HEK293T (cell line): ENCODE measurements around the gene ACTN4.

ENCODE experiments used
- CTCF ChIA-PET: fragments of 350-600 bp; formaldehyde crosslinking; extraction: SDS; loops from one replicate; lab custom pipeline; 2021; ENCODE audit warnings: antibody characterized with exemption, inconsistent platforms; lab: Yijun Ruan, JAX
- POLR2A ChIA-PET: fragments of 350-600 bp; formaldehyde crosslinking; extraction: SDS; loops from one replicate; lab custom pipeline; 2020; ENCODE audit warnings: antibody characterized with exemption, inconsistent platforms; lab: Yijun Ruan, JAX
- DNase-seq: peaks from one replicate; pipeline ENCODE4 v3.0.0; 2012; ENCODE audit warnings: mixed read lengths; ENCODE audit errors: extremely low spot score
- ARNT ChIP-seq: fragments of 450-650 bp; IDR thresholded peaks from 2 replicates; pipeline ENCODE4 v1.6.1; 2017; ENCODE audit warnings: mild to moderate bottlenecking
- BHLHE40 ChIP-seq: fragments of 450-650 bp; IDR thresholded peaks from 2 replicates; pipeline ENCODE4 v1.6.1; 2016; ENCODE audit warnings: mild to moderate bottlenecking, moderate library complexity, borderline replicate concordance
- CTBP1 ChIP-seq: fragments of 450-650 bp; IDR thresholded peaks from 2 replicates; pipeline ENCODE4 v1.6.1; 2016; ENCODE audit warnings: borderline replicate concordance
- ELF4 ChIP-seq: fragments of 450-650 bp; IDR thresholded peaks from 2 replicates; pipeline ENCODE4 v1.6.1; 2017; ENCODE audit warnings: antibody characterized with exemption
- FOXA1 ChIP-seq: fragments of 450-650 bp; IDR thresholded peaks from 2 replicates; pipeline ENCODE4 v1.6.1; 2016; ENCODE audit warnings: mild to moderate bottlenecking
- FOXK2 ChIP-seq: fragments of 450-650 bp; IDR thresholded peaks from 2 replicates; pipeline ENCODE4 v1.6.1; 2016; ENCODE audit warnings: mild to moderate bottlenecking
- FOXM1 ChIP-seq: fragments of 450-650 bp; IDR thresholded peaks from 2 replicates; pipeline ENCODE4 v1.6.1; 2017; ENCODE audit warnings: mild to moderate bottlenecking, borderline replicate concordance
- HDGF ChIP-seq: fragments of 450-650 bp; IDR thresholded peaks from 2 replicates; pipeline ENCODE4 v1.6.1; 2017; ENCODE audit warnings: antibody characterized with exemption, borderline replicate concordance
- L3MBTL2 ChIP-seq: fragments of 450-650 bp; conservative IDR thresholded peaks from 2 replicates; pipeline ENCODE4 v1.6.1; 2016; ENCODE audit warnings: mild to moderate bottlenecking
- LEF1 ChIP-seq: fragments of 450-650 bp; IDR thresholded peaks from 2 replicates; pipeline ENCODE4 v1.6.1; 2017; ENCODE audit warnings: mild to moderate bottlenecking, borderline replicate concordance
- NFRKB ChIP-seq: fragments of 450-650 bp; IDR thresholded peaks from 2 replicates; pipeline ENCODE4 v1.6.1; 2016; ENCODE audit warnings: mild to moderate bottlenecking, moderate library complexity
- PKNOX1 ChIP-seq: fragments of 450-650 bp; IDR thresholded peaks from 2 replicates; pipeline ENCODE4 v1.6.1; 2016
- SP1 ChIP-seq: fragments of 450-650 bp; IDR thresholded peaks from 2 replicates; pipeline ENCODE4 v1.6.1; 2017
- SUZ12 ChIP-seq: fragments of 450-650 bp; IDR thresholded peaks from 2 replicates; pipeline ENCODE4 v1.6.1; 2016; ENCODE audit warnings: mild to moderate bottlenecking
- TARDBP ChIP-seq: fragments of 450-650 bp; IDR thresholded peaks from 2 replicates; pipeline ENCODE4 v1.6.1; 2016
- ZNF384 ChIP-seq: fragments of 450-650 bp; IDR thresholded peaks from 2 replicates; pipeline ENCODE4 v1.6.1; 2016

ACTN4 gene

GRCh38 chr19:38671654-38672053 is 24.2 kb downstream of the ACTN4 start:
- CTCF ChIA-PET: no interaction called here
- DNase-seq: no peak
- POLR2A ChIA-PET: interaction anchor here (1.4 to 2.1 kb wide), 3 partner anchors 12 to 53 kb away, joined by 3 to 7 read pairs (median 3); partner anchors contain the start of gene EIF3K
- TF ChIP-seq CTBP1: no peak
- TF ChIP-seq LEF1: no peak
- no peak for TF ChIP-seq FOXA1

- ChIA-PET POLR2A (no interaction called here), CTCF (no interaction called here)
- no peak for TF ChIP-seq PKNOX1
- no peak for TF ChIP-seq LEF1
- TF ChIP-seq NFRKB: no peak
- TF ChIP-seq CTBP1: no peak
- no peak for TF ChIP-seq TARDBP
- TF ChIP-seq ZNF384: no peak
- no peak for TF ChIP-seq ARNT
- no peak for TF ChIP-seq FOXA1
- no peak for TF ChIP-seq SUZ12
- no peak for TF ChIP-seq L3MBTL2
- no peak for TF ChIP-seq FOXK2
- TF ChIP-seq FOXM1: no peak
- TF ChIP-seq ELF4: no peak
- no peak for DNase-seq
These were observed 25.6 kb downstream of the ACTN4 start for GRCh38 chr19:38673030-38673429.

GRCh38 chr19:38674388-38675171 is 27.1 kb downstream of the ACTN4 start:
- no peak for DNase-seq
- ChIA-PET CTCF (no interaction called here), POLR2A (no interaction called here)
- no peak for TF ChIP-seq FOXM1
- no peak for TF ChIP-seq FOXK2
- no peak for TF ChIP-seq BHLHE40
- no peak for TF ChIP-seq SUZ12
- no peak for TF ChIP-seq LEF1
- no peak for TF ChIP-seq HDGF
- TF ChIP-seq SP1: no peak

GRCh38 chr19:38675611-38676010 is 28.2 kb downstream of the ACTN4 start:
- POLR2A ChIA-PET: no interaction called here
- TF ChIP-seq FOXM1 (no peak), SP1 (no peak), FOXA1 (no peak), NFRKB (no peak), HDGF (no peak), SUZ12 (no peak), PKNOX1 (no peak), BHLHE40 (no peak), ARNT (no peak), FOXK2 (no peak), ZNF384 (no peak), LEF1 (no peak), TARDBP (no peak), L3MBTL2 (no peak), CTBP1 (no peak), ELF4 (no peak)
- CTCF ChIA-PET: no interaction called here
- no peak for DNase-seq

- TF ChIP-seq BHLHE40 (no peak), SP1 (no peak), FOXK2 (no peak), ARNT (no peak), TARDBP (no peak), NFRKB (no peak), FOXA1 (no peak), FOXM1 (no peak), HDGF (no peak), PKNOX1 (no peak), CTBP1 (no peak), ZNF384 (no peak), L3MBTL2 (no peak), ELF4 (no peak)
- CTCF ChIA-PET: no interaction called here
- no peak for DNase-seq
- POLR2A ChIA-PET: no interaction called here
These were observed 28.8 kb downstream of the ACTN4 start for GRCh38 chr19:38676023-38676877.

- no peak for DNase-seq
- CTCF ChIA-PET: no interaction called here
- POLR2A ChIA-PET: no interaction called here
- TF ChIP-seq PKNOX1: no peak
- TF ChIP-seq LEF1: no peak
- no peak for TF ChIP-seq FOXK2
- no peak for TF ChIP-seq NFRKB
- no peak for TF ChIP-seq FOXM1
- no peak for TF ChIP-seq HDGF
- TF ChIP-seq CTBP1: no peak
- TF ChIP-seq SUZ12: no peak
- TF ChIP-seq ELF4: no peak
- no peak for TF ChIP-seq FOXA1
- TF ChIP-seq TARDBP: no peak
- TF ChIP-seq SP1: no peak
- TF ChIP-seq ZNF384: no peak
- no peak for TF ChIP-seq L3MBTL2
- no peak for TF ChIP-seq BHLHE40
- TF ChIP-seq ARNT: no peak
These were observed 29.6 kb downstream of the ACTN4 start for GRCh38 chr19:38676878-38677646.
